ENCODE measurements around the gene CALY. TPM values are rescaled to one million over a fixed set of nuclear protein-coding genes. Genes with fewer than 3 reads are reported as not detected.

The CALY gene
- total RNA-seq, 1 experiment from 2014 or later: 1.9 TPM

DNA sequence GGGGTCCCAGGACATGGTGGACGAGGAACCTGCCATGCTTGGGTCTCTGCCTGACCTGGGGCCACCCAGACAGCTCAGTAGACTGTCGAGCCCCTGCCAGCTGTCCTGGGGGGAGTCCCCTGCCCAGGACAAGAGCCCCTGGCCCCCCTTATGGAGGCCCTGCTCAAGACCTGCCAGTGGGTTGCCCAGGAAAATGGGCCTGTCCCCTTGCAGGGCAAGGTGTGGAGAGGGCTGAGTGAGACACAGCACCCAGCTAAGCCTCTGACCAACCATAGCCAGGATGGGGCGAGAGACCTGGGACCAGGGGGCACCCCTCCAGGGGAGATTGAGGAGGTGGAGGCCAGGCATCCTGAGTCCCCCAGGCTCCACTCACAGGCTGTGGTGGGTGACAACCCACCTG is 19.3 kb upstream of the CALY start:
- no peak for TF ChIP-seq POLR2AphosphoS5 (IDR thresholded peaks at IDR 0.05; ENCODE audit: low read depth, low read length)
- TF ChIP-seq, protein P1, sequence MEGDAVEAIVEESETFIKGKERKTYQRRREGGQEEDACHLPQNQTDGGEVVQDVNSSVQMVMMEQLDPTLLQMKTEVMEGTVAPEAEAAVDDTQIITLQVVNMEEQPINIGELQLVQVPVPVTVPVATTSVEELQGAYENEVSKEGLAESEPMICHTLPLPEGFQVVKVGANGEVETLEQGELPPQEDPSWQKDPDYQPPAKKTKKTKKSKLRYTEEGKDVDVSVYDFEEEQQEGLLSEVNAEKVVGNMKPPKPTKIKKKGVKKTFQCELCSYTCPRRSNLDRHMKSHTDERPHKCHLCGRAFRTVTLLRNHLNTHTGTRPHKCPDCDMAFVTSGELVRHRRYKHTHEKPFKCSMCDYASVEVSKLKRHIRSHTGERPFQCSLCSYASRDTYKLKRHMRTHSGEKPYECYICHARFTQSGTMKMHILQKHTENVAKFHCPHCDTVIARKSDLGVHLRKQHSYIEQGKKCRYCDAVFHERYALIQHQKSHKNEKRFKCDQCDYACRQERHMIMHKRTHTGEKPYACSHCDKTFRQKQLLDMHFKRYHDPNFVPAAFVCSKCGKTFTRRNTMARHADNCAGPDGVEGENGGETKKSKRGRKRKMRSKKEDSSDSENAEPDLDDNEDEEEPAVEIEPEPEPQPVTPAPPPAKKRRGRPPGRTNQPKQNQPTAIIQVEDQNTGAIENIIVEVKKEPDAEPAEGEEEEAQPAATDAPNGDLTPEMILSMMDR (IDR thresholded peaks at IDR 0.05): no peak
- Histone ChIP-seq H3K27ac (ENCODE audit: low read length) (no peak overlapping the region), H3K27me3 (ENCODE audit: control insufficient read depth, insufficient read depth, low read length) (no peaks in the 10 kb centered on the region), H3K36me3 (ENCODE audit: control insufficient read depth, insufficient read depth, low read length) (no peaks in the 10 kb centered on the region), H3K4me3 (ENCODE audit: low read depth in 2 of 2, low read length in 2 of 2) (no peak overlapping the region), H3K9me3 (ENCODE audit: control insufficient read depth, insufficient read depth, low read depth, low read length) (no peaks in the 10 kb centered on the region), H3K4me1 (ENCODE audit: control insufficient read depth, insufficient read depth, low read length) (peaks cover 6% of the 10 kb centered on the region; the same call in 1 of the 2 replicates)
- ATAC-seq (no peak), DNase-seq (ENCODE audit: low read depth, low spot score) (no peak)
- no TSS peak for BruUV-seq (replicated peaks)
- CTCF ChIA-PET: no interaction called here
- intact Hi-C loops (cut with micrococcal nuclease; ENCODE audit: unreplicated experiment) (no loop called here), in situ Hi-C loops (cut with HindIII; ENCODE audit: low pct_unique_long_range_greater_than_20kb, low sequenced_read_pairs) (no loop called here)
- POLR2A ChIA-PET: no interaction called here

DNA sequence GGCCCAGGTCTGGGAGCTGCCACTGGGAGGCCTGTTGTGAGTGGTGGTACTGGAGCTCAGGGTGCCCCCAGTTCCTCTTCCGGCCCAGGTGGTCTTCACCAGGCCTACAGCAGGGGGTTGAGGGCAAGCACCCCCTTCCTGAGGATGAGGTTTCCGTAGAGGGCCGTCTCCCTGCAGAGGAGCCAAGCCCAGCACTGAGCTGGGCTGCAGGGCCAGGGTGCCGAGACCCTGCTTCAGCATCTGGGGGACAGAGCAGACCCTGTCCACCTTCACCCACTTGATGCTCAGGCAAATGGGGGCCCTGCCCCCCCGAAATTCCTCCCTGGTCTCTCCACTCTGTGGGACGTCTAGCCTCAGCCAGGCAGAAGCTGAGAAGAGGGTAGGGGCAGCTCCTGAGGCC is 18.6 kb upstream of the CALY start:
- Histone ChIP-seq H3K27me3 (ENCODE audit: control insufficient read depth, insufficient read depth, low read length) (no peaks in the 10 kb centered on the region), H3K4me3 (ENCODE audit: low read depth in 2 of 2, low read length in 2 of 2) (no peak overlapping the region), H3K36me3 (ENCODE audit: control insufficient read depth, insufficient read depth, low read length) (no peaks in the 10 kb centered on the region), H3K27ac (ENCODE audit: low read length) (no peak overlapping the region), H3K9me3 (ENCODE audit: control insufficient read depth, insufficient read depth, low read depth, low read length) (no peaks in the 10 kb centered on the region), H3K4me1 (ENCODE audit: control insufficient read depth, insufficient read depth, low read length) (peaks cover 7% of the 10 kb centered on the region; the same call in 1 of the 2 replicates)
- ATAC-seq: no peak
- no TSS peak for BruUV-seq (replicated peaks)
- CTCF ChIA-PET: no interaction called here
- in situ Hi-C loops (cut with HindIII; ENCODE audit: low pct_unique_long_range_greater_than_20kb, low sequenced_read_pairs) (no loop called here), intact Hi-C loops (cut with micrococcal nuclease; ENCODE audit: unreplicated experiment) (no loop called here)
- TF ChIP-seq, protein P1 (IDR thresholded peaks at IDR 0.05): no peak
- TF ChIP-seq TCF7L2 (IDR thresholded peaks at IDR 0.05; ENCODE audit: low read depth, low read length): no peak
- TF ChIP-seq, protein P2, sequence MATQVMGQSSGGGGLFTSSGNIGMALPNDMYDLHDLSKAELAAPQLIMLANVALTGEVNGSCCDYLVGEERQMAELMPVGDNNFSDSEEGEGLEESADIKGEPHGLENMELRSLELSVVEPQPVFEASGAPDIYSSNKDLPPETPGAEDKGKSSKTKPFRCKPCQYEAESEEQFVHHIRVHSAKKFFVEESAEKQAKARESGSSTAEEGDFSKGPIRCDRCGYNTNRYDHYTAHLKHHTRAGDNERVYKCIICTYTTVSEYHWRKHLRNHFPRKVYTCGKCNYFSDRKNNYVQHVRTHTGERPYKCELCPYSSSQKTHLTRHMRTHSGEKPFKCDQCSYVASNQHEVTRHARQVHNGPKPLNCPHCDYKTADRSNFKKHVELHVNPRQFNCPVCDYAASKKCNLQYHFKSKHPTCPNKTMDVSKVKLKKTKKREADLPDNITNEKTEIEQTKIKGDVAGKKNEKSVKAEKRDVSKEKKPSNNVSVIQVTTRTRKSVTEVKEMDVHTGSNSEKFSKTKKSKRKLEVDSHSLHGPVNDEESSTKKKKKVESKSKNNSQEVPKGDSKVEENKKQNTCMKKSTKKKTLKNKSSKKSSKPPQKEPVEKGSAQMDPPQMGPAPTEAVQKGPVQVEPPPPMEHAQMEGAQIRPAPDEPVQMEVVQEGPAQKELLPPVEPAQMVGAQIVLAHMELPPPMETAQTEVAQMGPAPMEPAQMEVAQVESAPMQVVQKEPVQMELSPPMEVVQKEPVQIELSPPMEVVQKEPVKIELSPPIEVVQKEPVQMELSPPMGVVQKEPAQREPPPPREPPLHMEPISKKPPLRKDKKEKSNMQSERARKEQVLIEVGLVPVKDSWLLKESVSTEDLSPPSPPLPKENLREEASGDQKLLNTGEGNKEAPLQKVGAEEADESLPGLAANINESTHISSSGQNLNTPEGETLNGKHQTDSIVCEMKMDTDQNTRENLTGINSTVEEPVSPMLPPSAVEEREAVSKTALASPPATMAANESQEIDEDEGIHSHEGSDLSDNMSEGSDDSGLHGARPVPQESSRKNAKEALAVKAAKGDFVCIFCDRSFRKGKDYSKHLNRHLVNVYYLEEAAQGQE (IDR thresholded peaks at IDR 0.05; ENCODE audit: insufficient read depth in 1 of 2, low read depth in 2 of 2, low read length in 1 of 2): no peak
- TF ChIP-seq SIN3A (IDR thresholded peaks at IDR 0.05; ENCODE audit: borderline replicate concordance, insufficient read depth, low read depth, low read length): no peak
- no peak for TF ChIP-seq POLR2AphosphoS5 (IDR thresholded peaks at IDR 0.05; ENCODE audit: low read depth, low read length)
- POLR2A ChIA-PET: no interaction called here
- DNase-seq (ENCODE audit: low read depth, low spot score): no peak
